NCI-H460 (cell line): ENCODE results near the gene PPDPF. TPM values are rescaled to one million over a fixed set of nuclear protein-coding genes. Genes with fewer than 3 reads are reported as not detected.

ENCODE experiments used
- DNase-seq: peaks from one replicate; pipeline ENCODE4 v3.0.0-alpha.2; 2016; ENCODE audit warnings: low read depth; ENCODE audit errors: extremely low read depth
- total RNA-seq: library from RNA; depleted of rRNA; stranded (reverse); fragments of >200 nt; shearing (Covaris generic); gene quantifications from 2 replicates; pipeline ENCODE4 v1.2.3, GENCODE V29; 2014

The PPDPF gene
- total RNA-seq, 1 experiment from 2014 or later = 44.7 TPM

GRCh38 chr20:63487116-63487764 is 33.3 kb upstream of the PPDPF start:
- DNase-seq = no peak

- DNase-seq = no peak
Observed at GRCh38 chr20:63487781-63488241, 32.8 kb upstream of the PPDPF start.

GRCh38 chr20:63488315-63489251 is 32.0 kb upstream of the PPDPF start:
- no peak for DNase-seq

GRCh38 chr20:63490416-63490815 is 30.1 kb upstream of the PPDPF start:
- DNase-seq = no peak

GRCh38 chr20:63491078-63491477 is 29.5 kb upstream of the PPDPF start:
- DNase-seq = no peak

GRCh38 chr20:63491635-63492230 is 28.8 kb upstream of the PPDPF start:
- no peak for DNase-seq

- no peak for DNase-seq
Observed at GRCh38 chr20:63492518-63492917, 28.0 kb upstream of the PPDPF start.

GRCh38 chr20:63492982-63493381 is 27.6 kb upstream of the PPDPF start:
- DNase-seq = no peak

GRCh38 chr20:63493563-63494020 is 27.0 kb upstream of the PPDPF start:
- no peak for DNase-seq

- DNase-seq = no peak
Observed at GRCh38 chr20:63494084-63494419, 26.5 kb upstream of the PPDPF start.

GRCh38 chr20:63494420-63495166 is 26.0 kb upstream of the PPDPF start:
- no peak for DNase-seq

GRCh38 chr20:63495167-63495720 is 25.3 kb upstream of the PPDPF start:
- no peak for DNase-seq

- peak; percentile 61 for DNase-seq
Observed at GRCh38 chr20:63495741-63496595, 24.6 kb upstream of the PPDPF start.

GRCh38 chr20:63496596-63497120 is 23.9 kb upstream of the PPDPF start:
- DNase-seq = no peak

- no peak for DNase-seq
Observed at GRCh38 chr20:63497138-63497945, 23.2 kb upstream of the PPDPF start.

- peak; percentile 55 for DNase-seq
Observed at GRCh38 chr20:63497946-63498935, 22.3 kb upstream of the PPDPF start.

- peak; percentile 21 for DNase-seq
Observed at GRCh38 chr20:63498960-63499337, 21.6 kb upstream of the PPDPF start, which contains the start of gene EEF1A2. Gene EEF1A2, minus strand, starts transcription at chr20:63499083. Its CDS starts 1,320 bp downstream, at chr20:63497763.
